ENCODE measurements around the gene ACTA1. TPM values are rescaled to one million over a fixed set of nuclear protein-coding genes. Genes with fewer than 3 reads are reported as not detected.
A peak's percentile ranks its signal among the peaks of the same experiment; 100 is the strongest.
"Not testable (repeated sequence)": the region's sequence is repeated elsewhere in the genome, so short reads cannot be mapped to it uniquely, and the experiment has no call there.

ACTA1 gene
- total RNA-seq, 1 experiment from 2014 or later, result not detected

DNA sequence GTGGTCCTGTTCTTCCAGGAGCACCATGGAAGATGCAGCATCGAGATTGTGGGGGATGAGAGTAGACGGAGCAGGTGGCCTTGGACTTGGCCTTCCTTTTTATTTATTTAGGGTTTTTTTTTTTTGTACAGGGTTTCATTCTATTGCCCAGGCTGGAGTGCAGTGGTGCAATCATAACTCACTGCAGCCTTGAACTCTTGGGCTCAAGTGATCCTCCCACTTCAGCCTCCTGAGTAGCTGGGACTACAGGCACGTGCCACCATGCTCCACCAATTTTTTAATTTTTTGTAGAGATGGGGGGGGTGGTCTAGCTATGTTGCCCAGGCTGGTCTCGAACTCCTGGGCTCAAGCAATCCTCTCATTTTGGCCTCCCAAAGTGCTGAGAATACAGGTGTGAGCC is 31.6 kb downstream of the ACTA1 start:
- peaks cover 11% of the 10 kb centered on the region for H3K27me3 ChIP-seq
- not testable (repeated sequence) for H3K36me3 ChIP-seq, H3K4me3 ChIP-seq, DNase-seq, H3K9me3 ChIP-seq

- peaks cover 11% of the 10 kb centered on the region for H3K27me3 ChIP-seq
- no peaks in the 10 kb centered on the region for H3K9me3 ChIP-seq
- H3K36me3 ChIP-seq, result no peaks in the 10 kb centered on the region
- DNase-seq, result no peak
- H3K4me3 ChIP-seq, result no peak overlapping the region
Observed at GRCh38 chr1:229397762-229398161, 36.1 kb downstream of the ACTA1 start.

GRCh38 chr1:229396585-229397206 is 37.2 kb downstream of the ACTA1 start:
- H3K27me3 ChIP-seq, result peaks cover 8% of the 10 kb centered on the region
- H3K9me3 ChIP-seq, result no peaks in the 10 kb centered on the region
- H3K36me3 ChIP-seq, result no peaks in the 10 kb centered on the region
- DNase-seq, result no peak
- H3K4me3 ChIP-seq, result no peak overlapping the region

DNA sequence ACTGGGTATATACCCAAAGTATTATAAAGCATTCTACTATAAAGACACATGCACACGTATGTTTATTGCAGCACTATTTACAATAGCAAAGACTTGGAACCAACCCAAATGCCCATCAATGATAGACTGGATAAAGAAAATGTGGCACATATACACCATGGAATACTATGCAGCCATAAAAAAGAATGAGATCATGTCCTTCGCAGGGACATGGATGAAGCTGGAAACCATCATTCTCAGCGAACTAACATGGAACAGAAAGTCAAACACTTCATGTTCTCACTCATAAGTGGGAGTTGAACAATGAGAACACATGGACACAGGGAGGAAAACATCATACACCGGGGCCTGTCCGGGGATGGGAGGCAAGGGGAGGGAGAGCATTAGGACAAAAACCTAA is 39.4 kb downstream of the ACTA1 start:
- not testable (repeated sequence) for H3K9me3 ChIP-seq

GRCh38 chr1:229392936-229393335 is 41.0 kb downstream of the ACTA1 start:
- no peaks in the 10 kb centered on the region for H3K36me3 ChIP-seq
- H3K27me3 ChIP-seq, result no peaks in the 10 kb centered on the region
- no peak overlapping the region for H3K4me3 ChIP-seq
- H3K9me3 ChIP-seq, result no peaks in the 10 kb centered on the region
- no peak for DNase-seq

More for the DNA sequence above, 39.4 kb downstream of the ACTA1 start:
- H3K36me3 ChIP-seq, H3K4me3 ChIP-seq, DNase-seq, H3K27me3 ChIP-seq: not testable (repeated sequence)

- Histone ChIP-seq H3K9me3 (no peaks in the 10 kb centered on the region), H3K4me3 (no peak overlapping the region), H3K36me3 (no peaks in the 10 kb centered on the region), H3K27me3 (no peaks in the 10 kb centered on the region)
- no peak for DNase-seq
Observed at GRCh38 chr1:229390130-229390529, 43.8 kb downstream of the ACTA1 start.

DNA sequence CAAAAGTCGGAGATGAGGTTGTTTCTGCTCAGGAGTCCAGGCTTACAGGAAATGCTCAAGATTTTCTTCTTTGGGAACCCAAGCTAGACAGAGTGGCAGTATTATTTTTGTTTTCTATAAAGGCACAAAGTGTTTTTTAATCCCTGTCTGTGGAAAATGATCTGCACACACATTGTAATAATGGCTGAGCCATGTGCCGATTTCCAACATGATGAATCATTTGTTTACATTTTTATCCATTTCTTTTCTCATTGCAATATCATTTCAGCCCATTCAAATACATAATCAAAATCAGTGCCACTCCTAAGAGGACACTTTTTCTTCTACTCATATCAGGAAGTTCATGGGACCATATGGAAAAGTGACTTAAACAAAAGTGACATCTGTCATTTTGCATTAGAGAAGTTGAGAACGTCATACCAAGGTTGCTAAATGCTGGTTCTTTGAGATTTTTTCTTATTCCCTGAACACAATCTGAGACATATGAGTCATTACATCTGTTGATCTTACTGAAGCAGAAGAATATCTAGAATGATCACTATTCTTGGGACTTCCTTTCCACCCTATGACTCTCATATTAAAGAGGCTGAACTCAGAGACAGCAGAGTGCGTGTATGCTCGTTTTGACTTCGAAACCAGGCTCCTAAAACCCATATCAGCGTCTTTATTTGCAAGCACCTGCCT is 44.9 kb downstream of the ACTA1 start:
- no peak for DNase-seq
- H3K36me3 ChIP-seq, result no peaks in the 10 kb centered on the region
- no peaks in the 10 kb centered on the region for H3K9me3 ChIP-seq
- H3K4me3 ChIP-seq, result 0 out of 2 replicates have a peak overlapping the region, but pooled peaks have one; percentile 2
- no peaks in the 10 kb centered on the region for H3K27me3 ChIP-seq

- Histone ChIP-seq H3K9me3 (no peaks in the 10 kb centered on the region), H3K36me3 (no peaks in the 10 kb centered on the region), H3K4me3 (no peak overlapping the region), H3K27me3 (no peaks in the 10 kb centered on the region)
- DNase-seq, result no peak
Observed at GRCh38 chr1:229385853-229386456, 47.9 kb downstream of the ACTA1 start.

GRCh38 chr1:229384822-229385221 is 49.1 kb downstream of the ACTA1 start:
- no peak for DNase-seq
- Histone ChIP-seq H3K27me3 (no peaks in the 10 kb centered on the region), H3K4me3 (no peak overlapping the region), H3K9me3 (no peaks in the 10 kb centered on the region), H3K36me3 (no peaks in the 10 kb centered on the region)

DNA sequence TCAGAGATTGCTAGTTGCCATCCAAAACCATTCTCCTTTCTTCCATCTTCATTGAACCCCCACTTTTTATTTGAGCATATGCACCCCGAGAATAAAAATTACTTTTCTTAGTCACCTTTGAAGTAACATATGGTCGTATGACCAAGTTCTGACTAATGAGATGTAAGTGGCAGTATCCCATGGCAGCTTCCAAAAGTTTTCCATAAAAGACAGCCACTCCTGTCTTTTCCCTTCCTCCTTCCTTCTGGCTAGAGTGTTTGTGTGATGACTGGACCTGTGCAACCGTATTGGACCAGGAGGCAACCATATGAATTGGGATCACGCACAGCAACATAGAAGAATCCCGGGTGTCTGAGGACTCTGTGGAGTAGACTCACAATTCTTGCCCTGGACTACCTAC is 49.9 kb downstream of the ACTA1 start:
- no peak for DNase-seq
- Histone ChIP-seq H3K4me3 (no peak overlapping the region), H3K27me3 (no peaks in the 10 kb centered on the region), H3K36me3 (no peaks in the 10 kb centered on the region), H3K9me3 (no peaks in the 10 kb centered on the region)

DNA sequence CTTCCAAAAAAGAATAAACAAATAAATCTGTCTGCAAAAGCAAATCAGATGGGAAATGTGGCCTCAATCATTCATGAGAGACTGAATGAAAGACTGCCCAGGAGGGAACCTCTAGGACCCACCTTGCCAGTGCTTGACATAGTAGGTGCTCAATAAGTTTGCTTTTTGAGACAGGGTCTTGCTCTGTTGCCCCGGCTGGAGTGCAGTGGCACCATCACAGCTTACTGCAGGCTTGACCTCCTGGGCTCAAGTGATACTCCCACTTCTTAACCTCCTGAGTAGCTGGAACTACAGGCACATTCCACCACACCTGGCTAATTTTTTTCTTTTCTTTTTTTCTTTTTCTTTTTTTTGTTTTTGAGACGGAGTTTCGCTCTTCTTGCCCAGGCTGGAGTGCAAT is 50.7 kb downstream of the ACTA1 start:
- Histone ChIP-seq H3K27me3 (no peaks in the 10 kb centered on the region), H3K36me3 (no peaks in the 10 kb centered on the region), H3K9me3 (no peaks in the 10 kb centered on the region), H3K4me3 (no peak overlapping the region)
- no peak for DNase-seq

Other genes starting within 250 kb of the ACTA1 start
- 62.7 and 73.9 TPM in 2 replicates for gene RAB4A, start 163.0 kb downstream of the ACTA1 start, total RNA-seq (2014; rRNA removed; shearing (Covaris generic); ENCODE audit: low replicate concordance)
- gene CCSAP, start 91.0 kb downstream of the ACTA1 start, total RNA-seq (2014; rRNA removed; shearing (Covaris generic); ENCODE audit: low replicate concordance), result 6.1 and 10.3 TPM in 2 replicates
- gene NUP133, start 74.2 kb upstream of the ACTA1 start, total RNA-seq (2014; rRNA removed; shearing (Covaris generic); ENCODE audit: low replicate concordance), result 28.1 and 28.3 TPM in 2 replicates
- gene ABCB10, start 124.6 kb upstream of the ACTA1 start, total RNA-seq (2014; rRNA removed; shearing (Covaris generic); ENCODE audit: low replicate concordance), result 34.2 and 38.4 TPM in 2 replicates
- 26.9 TPM in 2 replicates for gene TAF5L, start 192.0 kb upstream of the ACTA1 start, total RNA-seq (2014; rRNA removed; shearing (Covaris generic); ENCODE audit: low replicate concordance)
- gene URB2, start 192.2 kb upstream of the ACTA1 start, total RNA-seq (2014; rRNA removed; shearing (Covaris generic); ENCODE audit: low replicate concordance), result 19.8 and 21.3 TPM in 2 replicates

Measured in MG63 (cell line).